ENCODE measurements around the gene LRATD1.

Gene LRATD1

DNA sequence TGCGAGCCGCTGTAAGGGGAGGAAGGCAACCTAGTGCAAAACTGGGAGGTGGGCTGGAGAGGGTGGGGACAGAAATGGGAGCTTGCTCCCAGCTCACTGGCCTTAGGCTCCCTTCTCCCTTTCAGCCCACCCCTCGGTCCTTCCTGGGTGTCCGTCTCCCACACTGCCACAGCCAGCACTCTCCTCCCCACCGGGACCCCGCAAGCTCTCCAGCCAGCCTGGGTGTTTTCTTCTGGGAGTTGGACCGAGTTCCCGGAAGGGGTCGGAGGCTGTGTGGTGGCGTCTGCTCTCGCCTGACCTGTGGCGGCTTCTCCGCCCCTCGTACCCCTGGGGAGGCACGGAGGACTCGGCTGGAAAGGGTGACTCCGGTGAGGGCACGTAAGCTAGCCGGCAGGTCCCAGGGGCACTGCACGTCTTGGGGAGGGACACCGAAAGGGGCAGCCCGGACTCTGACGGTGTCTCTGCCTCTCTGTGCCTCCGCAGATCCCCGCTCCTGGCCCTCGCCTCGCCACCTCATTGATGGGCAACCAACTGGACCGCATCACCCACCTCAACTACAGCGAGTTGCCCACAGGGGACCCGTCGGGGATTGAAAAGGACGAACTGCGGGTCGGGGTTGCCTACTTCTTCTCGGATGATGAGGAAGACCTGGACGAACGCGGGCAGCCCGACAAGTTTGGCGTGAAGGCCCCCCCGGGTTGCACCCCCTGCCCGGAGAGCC, 1.1 kb downstream of the LRATD1 start:
- DNase-seq: no peak

DNA sequence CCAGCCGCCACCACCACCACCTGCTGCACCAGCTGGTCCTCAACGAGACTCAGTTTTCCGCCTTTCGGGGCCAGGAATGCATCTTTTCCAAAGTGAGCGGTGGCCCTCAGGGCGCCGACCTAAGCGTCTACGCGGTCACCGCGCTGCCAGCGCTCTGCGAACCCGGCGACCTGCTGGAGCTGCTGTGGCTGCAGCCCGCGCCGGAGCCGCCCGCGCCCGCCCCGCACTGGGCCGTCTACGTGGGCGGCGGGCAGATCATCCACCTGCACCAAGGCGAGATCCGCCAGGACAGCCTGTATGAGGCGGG, 1.6 kb downstream of the LRATD1 start:
- no peak for DNase-seq

DNA sequence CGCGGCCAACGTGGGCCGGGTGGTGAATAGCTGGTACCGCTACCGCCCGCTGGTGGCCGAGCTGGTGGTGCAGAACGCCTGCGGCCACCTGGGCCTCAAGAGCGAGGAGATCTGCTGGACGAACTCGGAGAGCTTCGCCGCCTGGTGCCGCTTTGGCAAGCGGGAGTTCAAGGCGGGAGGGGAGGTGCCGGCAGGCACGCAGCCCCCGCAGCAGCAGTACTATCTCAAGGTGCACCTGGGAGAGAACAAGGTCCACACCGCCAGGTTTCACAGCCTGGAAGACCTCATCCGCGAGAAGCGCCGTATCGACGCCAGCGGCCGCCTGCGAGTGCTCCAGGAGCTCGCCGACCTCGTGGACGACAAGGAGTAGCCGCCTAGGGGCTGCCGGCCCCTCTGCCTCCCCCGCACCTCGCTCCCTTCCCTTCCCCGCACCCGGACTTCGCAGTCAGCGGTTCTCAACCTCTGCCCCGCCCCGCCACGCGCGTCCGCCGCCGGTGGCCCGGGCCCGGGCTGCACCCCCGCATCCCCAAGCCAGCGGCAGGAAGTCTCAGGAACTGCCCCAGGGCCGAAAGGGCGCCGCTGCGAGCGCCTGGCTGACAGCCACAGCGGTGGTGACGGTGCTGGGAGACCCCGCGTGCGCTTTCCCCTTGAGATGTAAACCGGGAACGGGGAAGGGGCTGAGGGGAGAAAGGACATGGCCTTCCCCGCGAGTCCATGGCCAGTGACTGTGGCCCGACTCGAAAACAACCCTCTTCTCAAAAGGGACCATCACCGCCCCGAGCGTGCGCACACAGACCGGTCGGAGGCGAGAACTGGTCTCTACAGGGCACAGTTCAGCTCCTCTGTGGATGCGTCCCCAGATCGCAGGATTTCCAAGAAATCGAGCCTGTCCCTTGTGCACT, 2.2 kb downstream of the LRATD1 start:
- peak; percentile 9 for DNase-seq

DNA sequence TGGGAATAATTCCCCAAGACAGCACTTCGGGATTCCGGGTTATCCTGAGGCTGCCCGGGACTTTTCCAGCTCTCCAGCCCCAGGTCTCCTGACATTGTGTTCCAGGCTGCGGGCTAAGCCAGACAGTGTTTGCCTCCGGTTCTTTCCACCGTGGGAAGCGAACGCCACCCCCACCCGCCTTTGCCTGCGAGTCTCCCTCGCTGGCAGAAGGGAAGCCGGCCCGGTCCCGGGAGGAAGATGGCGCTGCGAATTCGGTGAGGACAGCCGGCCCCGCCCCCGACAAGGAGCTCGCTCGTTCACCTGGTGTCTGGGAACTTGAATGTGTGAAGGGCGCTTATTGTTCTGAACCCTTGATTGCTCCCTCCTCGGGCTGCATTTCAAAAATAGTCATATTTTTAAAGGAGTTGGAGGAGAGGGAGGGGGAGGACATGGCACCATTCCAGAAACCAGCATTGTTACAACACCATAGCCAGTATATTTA, 2.9 kb downstream of the LRATD1 start:
- no peak for DNase-seq

DNA sequence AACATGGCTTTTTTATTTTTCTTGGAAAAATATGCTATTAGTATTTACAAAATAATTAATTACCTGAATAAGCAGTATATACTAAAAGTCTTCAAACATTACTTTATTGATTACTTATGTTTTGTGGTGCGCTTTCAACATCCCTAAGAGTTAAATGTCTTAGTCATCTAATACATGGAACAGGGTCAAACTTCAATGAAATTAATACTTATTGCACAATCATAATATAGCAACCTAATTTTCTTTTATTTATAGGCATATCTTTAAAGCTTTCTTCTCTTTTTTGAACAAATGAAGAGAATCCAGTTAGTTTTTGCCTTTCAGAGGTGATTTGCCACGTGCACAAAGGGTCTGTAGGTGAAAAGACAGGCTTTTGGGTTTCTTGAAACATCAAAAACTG, 6.0 kb downstream of the LRATD1 start:
- no peak for DNase-seq

DNA sequence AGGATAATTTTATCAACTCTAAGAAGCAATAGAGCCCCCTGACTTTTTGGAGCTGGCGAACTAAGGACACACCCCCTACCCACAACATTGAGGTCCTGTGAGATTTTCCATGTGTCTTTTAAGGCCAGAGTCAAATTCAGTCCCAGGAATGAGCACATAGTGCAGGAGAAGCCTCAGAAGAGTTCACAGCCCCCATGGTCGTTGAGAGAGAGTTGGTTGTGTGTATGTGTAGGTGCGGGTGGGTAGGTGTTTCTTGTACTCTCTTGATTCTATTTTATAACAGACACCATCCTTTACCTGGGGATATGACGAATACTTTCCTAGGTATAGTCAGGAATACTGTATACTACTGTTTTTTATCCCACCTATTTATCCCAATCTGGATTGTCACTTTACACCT, 8.6 kb downstream of the LRATD1 start:
- DNase-seq: no peak

DNA sequence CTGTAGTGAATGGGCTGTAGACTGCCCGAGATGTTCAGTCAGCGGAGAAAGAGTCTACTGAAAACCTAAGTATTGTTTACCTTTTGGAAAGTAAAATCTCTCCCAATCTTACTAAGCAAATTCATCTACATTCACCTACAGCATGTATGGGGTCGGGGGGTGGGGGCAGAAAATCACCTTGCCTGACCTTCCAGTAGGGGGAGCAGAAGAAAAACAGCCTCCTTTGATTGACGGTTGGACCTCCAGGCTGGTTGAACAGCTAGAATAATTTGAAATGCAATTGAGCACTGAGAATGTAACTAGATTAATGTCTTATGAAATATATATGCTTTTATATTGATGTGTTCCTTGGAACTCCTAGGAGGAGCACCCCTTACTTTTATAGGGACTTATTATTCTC, 10.0 kb downstream of the LRATD1 start:
- DNase-seq: no peak

DNA sequence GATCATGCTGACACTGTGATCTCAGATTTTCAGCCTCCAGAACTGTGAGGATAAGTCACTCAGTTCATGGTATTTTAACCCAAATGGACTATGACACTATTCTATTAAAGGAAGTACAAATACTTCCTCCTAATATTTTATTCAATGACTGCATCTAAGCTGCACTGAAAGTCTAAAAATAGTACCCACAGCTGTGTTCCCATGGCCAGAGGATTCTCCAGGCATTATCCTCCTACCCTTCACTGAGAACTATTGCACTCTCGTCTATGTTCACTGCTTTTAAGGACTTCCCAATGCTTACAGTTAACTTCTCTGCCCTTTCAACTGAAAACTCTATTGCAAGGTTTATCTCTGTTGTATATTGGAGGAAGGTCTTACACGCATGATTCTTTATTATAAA, 15.2 kb downstream of the LRATD1 start:
- DNase-seq: no peak

DNA sequence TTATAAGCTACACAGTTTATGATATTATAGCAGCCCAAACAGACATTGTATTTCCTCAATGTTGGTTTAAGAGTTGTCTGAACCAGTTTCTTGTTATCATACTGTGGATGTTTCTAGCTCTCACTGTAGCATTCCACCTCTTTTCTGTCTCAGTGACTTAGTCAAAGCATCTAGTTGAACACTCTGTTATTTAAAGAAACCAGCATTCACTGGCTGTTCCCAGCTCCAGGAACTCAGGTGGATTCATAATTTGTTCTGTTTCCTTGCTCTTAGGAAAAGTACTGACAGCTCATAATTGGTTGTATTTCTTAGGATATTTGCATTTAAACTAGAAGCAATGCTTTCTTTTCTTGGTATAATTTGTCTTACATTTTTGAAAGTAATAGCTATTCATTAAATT, 17.5 kb downstream of the LRATD1 start:
- DNase-seq: no peak

DNA sequence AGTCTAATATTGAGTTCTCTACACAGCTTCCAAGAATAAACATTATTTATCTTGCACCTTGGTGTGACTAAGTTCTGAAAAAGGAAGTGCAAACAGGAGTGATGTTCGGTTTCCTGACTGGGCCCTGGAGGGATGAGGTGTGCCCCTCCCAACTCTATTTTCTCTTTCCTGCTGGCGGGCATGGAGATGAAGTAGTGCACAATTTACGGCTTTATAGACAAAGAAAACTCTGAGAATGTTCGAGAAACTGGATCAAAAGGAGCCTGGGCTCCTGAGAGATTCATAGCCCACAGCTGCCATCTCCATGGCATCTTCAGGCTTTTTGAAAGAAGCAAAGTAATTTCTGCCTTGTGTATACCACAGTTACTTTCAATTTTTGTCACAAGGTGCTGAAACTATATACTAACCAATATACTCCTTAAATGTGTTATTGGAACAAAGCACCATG, 22.3 kb downstream of the LRATD1 start:
- DNase-seq: no peak

DNA sequence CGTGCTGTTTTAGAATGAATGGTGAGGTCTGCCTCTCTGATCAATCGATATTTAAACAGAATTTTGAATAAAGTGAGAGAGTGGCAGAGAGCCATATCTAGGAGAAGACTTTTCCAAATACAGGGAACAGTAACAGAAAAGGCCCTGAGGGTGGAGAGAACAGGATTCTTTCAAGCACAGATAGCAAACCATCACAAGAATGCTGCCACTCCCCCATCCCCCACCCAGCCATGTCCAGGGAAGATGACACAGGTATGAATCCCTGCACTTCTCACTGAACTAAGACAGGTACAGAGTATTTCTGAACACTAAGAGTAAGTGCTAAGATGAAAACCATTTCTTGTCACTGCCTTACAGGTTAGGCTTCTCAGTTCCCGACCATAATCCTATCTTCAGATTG, 23.6 kb downstream of the LRATD1 start:
- no peak for DNase-seq

DNA sequence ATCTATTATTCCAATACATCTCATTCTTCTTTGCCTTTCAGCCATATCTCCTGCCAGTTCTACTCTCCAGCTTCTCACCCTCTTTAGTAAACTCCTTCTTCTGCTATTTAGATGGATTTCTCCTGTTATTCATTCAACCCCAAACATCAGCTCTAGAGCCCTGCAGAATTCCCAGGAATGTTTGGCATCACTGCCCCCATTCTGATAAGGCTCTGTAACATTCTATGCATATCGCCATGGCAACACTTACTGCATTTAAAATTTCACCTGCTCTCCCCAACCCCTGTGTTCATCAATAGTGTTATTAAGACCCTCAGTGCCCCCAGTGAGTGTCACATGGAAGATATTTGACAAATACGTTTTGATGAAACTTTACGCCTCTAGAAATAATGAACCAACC, 28.6 kb downstream of the LRATD1 start:
- DNase-seq: no peak

DNA sequence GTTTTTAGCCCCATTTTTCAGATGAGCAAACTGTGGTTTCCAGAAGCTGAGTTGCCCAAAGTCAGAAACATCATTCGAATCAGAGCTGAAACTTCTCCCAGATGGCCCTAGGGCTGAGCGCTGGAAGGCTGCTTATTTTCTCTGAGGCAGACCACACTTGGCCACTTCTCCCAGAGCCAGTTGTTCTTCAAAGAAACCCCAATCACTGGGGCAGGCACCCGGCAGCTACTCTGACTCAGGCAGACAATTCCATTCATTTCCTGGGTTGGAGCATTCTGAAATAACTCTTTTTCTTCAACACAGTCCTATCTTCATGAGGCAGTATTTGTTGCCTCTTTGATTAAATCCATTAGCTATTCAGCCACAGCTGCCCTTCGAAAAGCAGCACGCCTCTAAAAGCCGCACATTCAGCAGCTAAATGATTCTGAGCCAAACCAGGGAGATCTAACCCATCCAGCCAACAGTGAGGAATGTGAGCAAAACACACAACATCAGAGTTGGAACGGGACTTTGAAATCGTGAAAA, 40.9 kb downstream of the LRATD1 start:
- DNase-seq: no peak

DNA sequence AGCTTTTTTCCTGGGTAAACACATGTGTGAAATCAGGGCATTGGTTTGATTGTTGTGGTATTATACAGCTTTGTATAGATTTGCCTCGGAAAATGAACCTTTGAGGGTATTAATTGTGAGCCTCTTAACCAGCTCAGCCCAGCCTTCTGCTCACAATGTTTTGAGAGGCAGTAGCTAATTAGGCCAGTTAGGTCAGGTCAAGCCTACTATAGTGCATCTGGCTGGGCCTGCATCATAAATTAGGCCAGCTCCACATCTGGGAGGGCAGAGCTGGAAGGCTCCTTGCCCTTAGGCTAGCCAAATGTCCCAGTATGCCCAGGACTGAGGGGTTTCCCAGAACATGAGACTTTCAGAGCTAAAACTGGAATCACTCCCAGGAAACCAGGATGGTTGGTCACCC, 43.0 kb downstream of the LRATD1 start:
- DNase-seq: no peak

DNA sequence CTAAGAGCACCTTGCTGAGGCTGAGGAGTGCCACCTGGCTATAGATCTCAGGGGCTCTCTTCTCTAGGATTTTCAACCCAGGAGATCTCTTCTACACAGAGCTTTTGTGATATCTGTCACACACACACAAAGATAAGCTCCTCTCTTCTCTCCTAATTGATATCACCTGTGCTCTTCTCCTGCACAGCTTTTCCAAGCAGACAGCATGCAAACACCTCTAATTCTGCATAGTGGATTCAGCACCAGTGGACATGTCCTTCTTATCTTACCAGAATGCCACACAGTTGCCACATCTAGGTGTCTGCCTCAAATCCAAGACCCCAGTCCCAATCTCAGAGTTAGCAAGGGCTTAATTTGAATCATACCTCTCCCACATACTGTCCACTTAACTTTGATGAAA, 43.9 kb downstream of the LRATD1 start:
- DNase-seq: no peak

DNA sequence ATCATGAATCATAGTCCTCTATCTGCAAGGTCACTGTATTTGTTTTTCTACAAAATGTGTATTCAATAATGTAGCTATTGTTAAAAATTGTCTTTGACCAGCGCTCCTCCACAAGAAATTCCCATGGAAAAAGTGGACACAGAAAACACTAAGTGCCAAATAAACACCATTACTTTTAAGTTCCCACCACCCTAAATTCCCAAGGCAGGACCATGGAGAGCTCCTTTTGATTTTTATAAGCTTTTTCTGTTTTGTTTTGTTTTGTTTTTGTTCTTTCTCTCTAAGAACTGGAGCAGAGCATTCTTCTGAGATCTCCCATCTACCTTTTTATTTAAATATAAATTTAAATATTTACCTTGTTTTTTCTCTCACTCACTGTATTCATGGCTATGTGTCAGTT, 44.5 kb downstream of the LRATD1 start:
- no peak for DNase-seq

DNA sequence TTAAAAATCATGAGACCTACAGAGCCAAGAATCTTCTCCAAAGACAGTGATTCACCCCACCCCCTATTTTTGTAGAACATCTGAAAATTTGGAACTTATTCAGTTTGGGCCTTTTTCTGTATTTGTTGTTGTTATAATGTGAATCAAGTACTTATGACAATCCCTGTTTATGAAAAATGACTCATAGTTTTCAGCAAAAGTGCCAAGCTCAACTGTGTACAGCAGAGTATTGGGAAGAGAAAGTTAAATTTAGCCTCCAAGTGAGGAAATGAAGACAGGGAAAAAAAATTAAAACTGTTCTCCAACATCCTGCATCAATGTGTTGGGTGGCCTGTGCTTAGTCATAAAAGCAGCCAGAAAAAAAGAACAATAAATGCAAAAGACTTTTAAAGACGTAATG, 46.2 kb downstream of the LRATD1 start:
- DNase-seq: no peak

DNA sequence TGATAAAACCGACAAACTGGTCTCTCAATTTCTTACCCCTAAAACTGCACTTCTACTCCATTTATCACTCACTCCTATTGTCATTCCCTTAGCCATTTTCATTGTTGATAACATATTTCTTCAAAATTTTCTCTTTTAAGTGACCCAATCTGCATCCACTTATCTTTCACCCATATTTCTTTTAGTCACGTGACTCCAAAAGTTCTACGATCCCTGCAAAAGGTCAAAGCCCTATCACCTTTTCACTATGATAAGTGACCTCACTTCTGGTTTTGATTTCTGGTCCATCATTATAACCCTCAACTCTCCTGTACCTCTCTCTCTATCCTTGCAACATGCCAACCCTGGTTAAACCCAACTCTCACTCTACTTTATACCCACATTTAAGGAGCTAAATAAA, 49.1 kb downstream of the LRATD1 start:
- DNase-seq: no peak

Measured in stimulated activated CD4-positive, alpha-beta T cell treated with anti-CD3 and anti-CD28 coated beads, Interleukin-4, amount 100 ng/mL, for 1 hour (primary cell).